HG03571 (cell line): ENCODE measurements around the gene CNTNAP2.
"Not testable (repeated sequence)": the region's sequence is repeated elsewhere in the genome, so short reads cannot be mapped to it uniquely, and the experiment has no call there.

Experiments
- ATAC-seq: cut with Tn5 transposase; IDR thresholded peaks from one replicate; pipeline ENCODE4 v1.9.1; 2021; ENCODE audit not compliant: unreplicated experiment

CNTNAP2 gene

GRCh38 chr7:147593271-147594057 lies 1476.9 kb downstream of the CNTNAP2 start:
- ATAC-seq = no peak

GRCh38 chr7:147595042-147595441 lies 1478.4 kb downstream of the CNTNAP2 start:
- ATAC-seq = no peak

GRCh38 chr7:147598687-147599086 lies 1482.1 kb downstream of the CNTNAP2 start:
- ATAC-seq = not testable (repeated sequence)

- ATAC-seq = no peak
Observed at GRCh38 chr7:147605323-147605722, 1488.7 kb downstream of the CNTNAP2 start.

GRCh38 chr7:147607157-147607800 lies 1490.7 kb downstream of the CNTNAP2 start:
- ATAC-seq = no peak

GRCh38 chr7:147611431-147611830 lies 1494.8 kb downstream of the CNTNAP2 start:
- ATAC-seq = no peak

- ATAC-seq = no peak
Observed at GRCh38 chr7:147635288-147635687, 1518.7 kb downstream of the CNTNAP2 start.

GRCh38 chr7:147636553-147636952 lies 1520.0 kb downstream of the CNTNAP2 start:
- no peak for ATAC-seq

GRCh38 chr7:147638566-147638965 lies 1522.0 kb downstream of the CNTNAP2 start:
- ATAC-seq = no peak

- no peak for ATAC-seq
Observed at GRCh38 chr7:147639037-147639436, 1522.4 kb downstream of the CNTNAP2 start.

- ATAC-seq = no peak
Observed at GRCh38 chr7:147639751-147640150, 1523.2 kb downstream of the CNTNAP2 start.

GRCh38 chr7:147640821-147641220 lies 1524.2 kb downstream of the CNTNAP2 start:
- ATAC-seq = no peak

- no peak for ATAC-seq
Observed at GRCh38 chr7:147646568-147646967, 1530.0 kb downstream of the CNTNAP2 start.

- ATAC-seq = no peak
Observed at GRCh38 chr7:147650991-147651390, 1534.4 kb downstream of the CNTNAP2 start.

- no peak for ATAC-seq
Observed at GRCh38 chr7:147651601-147652000, 1535.0 kb downstream of the CNTNAP2 start.

- ATAC-seq = no peak
Observed at GRCh38 chr7:147653456-147653855, 1536.9 kb downstream of the CNTNAP2 start.

- no peak for ATAC-seq
Observed at GRCh38 chr7:147658392-147658967, 1541.9 kb downstream of the CNTNAP2 start.

- no peak for ATAC-seq
Observed at GRCh38 chr7:147659036-147659995, 1542.7 kb downstream of the CNTNAP2 start.

GRCh38 chr7:147664541-147664940 lies 1547.9 kb downstream of the CNTNAP2 start:
- ATAC-seq = no peak

GRCh38 chr7:147670759-147671158 lies 1554.2 kb downstream of the CNTNAP2 start:
- ATAC-seq = no peak

- no peak for ATAC-seq
Observed at GRCh38 chr7:147674705-147675104, 1558.1 kb downstream of the CNTNAP2 start.
